ENCODE data around the gene RBPMS2. TPM values are rescaled to one million over a fixed set of nuclear protein-coding genes. Genes with fewer than 3 reads are reported as not detected.

RBPMS2 gene
- total and polyA plus RNA-seq, 2 of the 4 experiments (the other 2 are of a cell fraction) = 2.8 TPM; not detected in 1

DNA sequence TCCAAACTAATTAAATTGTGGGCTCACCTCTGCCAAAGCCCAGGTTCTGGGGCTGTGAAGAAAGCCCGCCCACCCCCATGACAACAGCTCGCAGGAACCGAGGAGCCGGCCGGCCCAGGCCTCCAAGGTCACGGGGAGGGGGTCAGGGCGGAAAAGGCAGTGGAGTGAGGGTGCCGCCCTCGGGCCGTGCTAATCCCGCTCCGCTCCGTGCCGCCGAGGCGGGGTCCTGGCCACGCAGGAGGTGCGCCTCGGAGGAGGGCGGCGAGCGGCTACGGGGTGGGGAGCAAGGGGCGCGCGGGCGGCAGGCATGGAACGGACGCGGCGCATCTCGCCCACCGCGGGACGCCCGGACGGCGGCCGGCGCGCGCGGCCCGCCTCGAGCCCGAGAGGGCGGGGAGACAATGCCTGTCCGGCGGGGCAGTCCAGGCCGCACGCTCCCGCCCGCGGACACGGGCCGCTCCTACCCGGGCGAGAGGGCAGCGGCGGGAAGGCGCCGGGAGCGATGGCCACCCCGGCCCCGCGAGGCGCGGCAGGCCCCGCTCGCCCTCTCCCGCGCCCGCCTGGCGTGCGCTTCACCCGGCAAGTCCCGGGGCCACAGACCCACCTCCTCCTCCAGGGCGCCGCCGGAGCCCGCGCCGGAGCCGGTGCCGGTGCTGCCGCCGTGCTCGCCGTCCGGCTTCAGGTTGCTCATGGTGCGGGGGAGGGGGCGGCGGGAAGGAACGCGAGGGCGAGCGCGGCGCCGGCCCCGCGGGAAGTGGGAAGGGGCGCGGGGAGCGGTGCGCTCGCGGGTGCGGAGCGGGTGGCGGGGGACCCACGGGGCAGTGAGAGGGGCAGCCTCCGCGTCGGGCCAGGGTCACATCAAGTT, 528 bp downstream of the RBPMS2 start:
- peak overlapping the region; percentile 31 for H3K4me2 ChIP-seq (ENCODE audit: low read depth, low read length)
- no peak overlapping the region for H3K14ac ChIP-seq (replicated peaks; ENCODE audit: low read depth, low read length)
- DNase-seq (no peak), ATAC-seq (ENCODE audit: low read depth) (peak; percentile 76)
- intact Hi-C loops (cut with micrococcal nuclease) (no loop called here), in situ Hi-C loops (cut with MboI; ENCODE audit: low sequenced_read_pairs) (no loop called here), dilution Hi-C loops (cut with HindIII; ENCODE audit: low sequenced_read_pairs, unreplicated experiment) (no loop called here)
- H4K91ac ChIP-seq (ENCODE audit: insufficient read depth, low read depth, low read length) = no peak overlapping the region
- no peak overlapping the region; the same call in 1 of the 2 replicates for H3K4ac ChIP-seq (ENCODE audit: low read depth, low read length)
- no peak overlapping the region for H3K18ac ChIP-seq (ENCODE audit: low read depth, low read length)
- H3K23ac ChIP-seq (ENCODE audit: low read depth, low read length) = no peak overlapping the region
- no peak overlapping the region for H4K5ac ChIP-seq (ENCODE audit: low read depth, low read length)
- no peak overlapping the region for H3K56ac ChIP-seq (ENCODE audit: extremely low read depth, insufficient read depth, low read length)
- no peak overlapping the region for H2BK15ac ChIP-seq (ENCODE audit: low read depth, low read length)
- 5% methylated on average over 53 of the region's 115 CpGs; no CpG with 5 or more reads in 1 of the 2 experiments for WGBS, 2 experiments (ENCODE audit: extremely low coverage in 2 of 2, insufficient read length in 1 of 2)
- POLR2A ChIA-PET (ENCODE audit: unreplicated experiment) = no interaction called here
- CTCF ChIA-PET = no interaction called here
- H2BK5ac ChIP-seq (ENCODE audit: low read depth, low read length, poor library complexity, severe bottlenecking) = no peak overlapping the region
- H2BK120ac ChIP-seq (ENCODE audit: low read depth, low read length) = no peak overlapping the region
- peaks cover 0 to 10% of the 10 kb centered on the region in 2 experiments; a peak in 1 of 4 replicates for H3K79me1 ChIP-seq (ENCODE audit: low read depth in 1 of 2, low read length in 2 of 2)
- H2AFZ ChIP-seq (replicated peaks; ENCODE audit: low read length, poor library complexity) = peak overlapping the region; percentile 85
- peak overlapping the region; percentile 78 for H2AK9ac ChIP-seq (replicated peaks; ENCODE audit: low read depth, low read length, poor library complexity)
- no peaks in the 10 kb centered on the region for H3K36me3 ChIP-seq (ENCODE audit: control insufficient read depth, insufficient read depth, low read length)
- no peak overlapping the region for H2AK5ac ChIP-seq (ENCODE audit: low read depth, low read length)
- no TSS peak for BruUV-seq (replicated peaks)
- H2BK20ac ChIP-seq (ENCODE audit: low read depth, low read length) = no peak overlapping the region
- H4K20me1 ChIP-seq (ENCODE audit: insufficient read depth, low read length) = no peaks in the 10 kb centered on the region
- H3K27me3 ChIP-seq (ENCODE audit: control insufficient read depth, insufficient read depth, low read length) = peaks cover 16% of the 10 kb centered on the region
- no peak overlapping the region for H3K9ac ChIP-seq (ENCODE audit: low read depth, low read length)
- no peaks in the 10 kb centered on the region for H3K9me3 ChIP-seq (ENCODE audit: control insufficient read depth, insufficient read depth, low read length)
- H4K8ac ChIP-seq (ENCODE audit: low read depth in 2 of 2, low read length in 2 of 2) = no peak overlapping the region; a peak in 1 of 4 replicates
- peak overlapping the region; percentile 56 for H3K4me3 ChIP-seq (ENCODE audit: insufficient read depth, low read depth, low read length)
- H3K9me1 ChIP-seq (ENCODE audit: insufficient read depth, low read length) = peaks cover 3% of the 10 kb centered on the region
- H3K27ac ChIP-seq (ENCODE audit: insufficient read depth, low read length) = no peak overlapping the region
- no peaks in the 10 kb centered on the region; the same call in 1 of the 2 replicates for H3K4me1 ChIP-seq (ENCODE audit: control insufficient read depth, insufficient read depth, low read length)
- TF ChIP-seq SMC3 (IDR thresholded peaks at IDR 0.05; ENCODE audit: low read depth, low read length) (no peak), CHD1 (IDR thresholded peaks at IDR 0.05; ENCODE audit: low read depth, low read length) (no peak), FOS (IDR thresholded peaks at IDR 0.05; ENCODE audit: low read depth, low read length) (no peak), MAFK (IDR thresholded peaks at IDR 0.05; ENCODE audit: low read depth, low read length) (no peak), CEBPB (IDR thresholded peaks at IDR 0.05; ENCODE audit: low read depth, low read length) (no peak), RCOR1 (IDR thresholded peaks at IDR 0.05; ENCODE audit: insufficient replicate concordance, low read length) (no peak), MAZ (IDR thresholded peaks at IDR 0.05; ENCODE audit: borderline replicate concordance, low read depth, low read length) (no peak), RFX5 (IDR thresholded peaks at IDR 0.05; ENCODE audit: low read depth, low read length) (no peak), BHLHE40 (IDR thresholded peaks at IDR 0.05; ENCODE audit: low read depth, low read length) (no peak), NFE2L2 (IDR thresholded peaks at IDR 0.05; ENCODE audit: low read depth, low read length) (no peak), POLR2A (IDR thresholded peaks at IDR 0.05; ENCODE audit: low read depth, low read length) (no peak), RAD21 (IDR thresholded peaks at IDR 0.05; ENCODE audit: low read length) (no peak)
- TF ChIP-seq, protein P1, sequence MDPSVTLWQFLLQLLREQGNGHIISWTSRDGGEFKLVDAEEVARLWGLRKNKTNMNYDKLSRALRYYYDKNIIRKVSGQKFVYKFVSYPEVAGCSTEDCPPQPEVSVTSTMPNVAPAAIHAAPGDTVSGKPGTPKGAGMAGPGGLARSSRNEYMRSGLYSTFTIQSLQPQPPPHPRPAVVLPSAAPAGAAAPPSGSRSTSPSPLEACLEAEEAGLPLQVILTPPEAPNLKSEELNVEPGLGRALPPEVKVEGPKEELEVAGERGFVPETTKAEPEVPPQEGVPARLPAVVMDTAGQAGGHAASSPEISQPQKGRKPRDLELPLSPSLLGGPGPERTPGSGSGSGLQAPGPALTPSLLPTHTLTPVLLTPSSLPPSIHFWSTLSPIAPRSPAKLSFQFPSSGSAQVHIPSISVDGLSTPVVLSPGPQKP (IDR thresholded peaks at IDR 0.05; ENCODE audit: borderline replicate concordance, low read depth, low read length) = no peak
- TF ChIP-seq, protein P2, sequence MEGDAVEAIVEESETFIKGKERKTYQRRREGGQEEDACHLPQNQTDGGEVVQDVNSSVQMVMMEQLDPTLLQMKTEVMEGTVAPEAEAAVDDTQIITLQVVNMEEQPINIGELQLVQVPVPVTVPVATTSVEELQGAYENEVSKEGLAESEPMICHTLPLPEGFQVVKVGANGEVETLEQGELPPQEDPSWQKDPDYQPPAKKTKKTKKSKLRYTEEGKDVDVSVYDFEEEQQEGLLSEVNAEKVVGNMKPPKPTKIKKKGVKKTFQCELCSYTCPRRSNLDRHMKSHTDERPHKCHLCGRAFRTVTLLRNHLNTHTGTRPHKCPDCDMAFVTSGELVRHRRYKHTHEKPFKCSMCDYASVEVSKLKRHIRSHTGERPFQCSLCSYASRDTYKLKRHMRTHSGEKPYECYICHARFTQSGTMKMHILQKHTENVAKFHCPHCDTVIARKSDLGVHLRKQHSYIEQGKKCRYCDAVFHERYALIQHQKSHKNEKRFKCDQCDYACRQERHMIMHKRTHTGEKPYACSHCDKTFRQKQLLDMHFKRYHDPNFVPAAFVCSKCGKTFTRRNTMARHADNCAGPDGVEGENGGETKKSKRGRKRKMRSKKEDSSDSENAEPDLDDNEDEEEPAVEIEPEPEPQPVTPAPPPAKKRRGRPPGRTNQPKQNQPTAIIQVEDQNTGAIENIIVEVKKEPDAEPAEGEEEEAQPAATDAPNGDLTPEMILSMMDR (conservative IDR thresholded peaks at IDR 0.05; ENCODE audit: low read depth, low read length) = no peak
- TF ChIP-seq, protein P3, sequence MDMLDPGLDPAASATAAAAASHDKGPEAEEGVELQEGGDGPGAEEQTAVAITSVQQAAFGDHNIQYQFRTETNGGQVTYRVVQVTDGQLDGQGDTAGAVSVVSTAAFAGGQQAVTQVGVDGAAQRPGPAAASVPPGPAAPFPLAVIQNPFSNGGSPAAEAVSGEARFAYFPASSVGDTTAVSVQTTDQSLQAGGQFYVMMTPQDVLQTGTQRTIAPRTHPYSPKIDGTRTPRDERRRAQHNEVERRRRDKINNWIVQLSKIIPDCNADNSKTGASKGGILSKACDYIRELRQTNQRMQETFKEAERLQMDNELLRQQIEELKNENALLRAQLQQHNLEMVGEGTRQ (IDR thresholded peaks at IDR 0.05; ENCODE audit: low read depth, low read length) = no peak

Data from IMR-90 (cell line).